ENCODE results near the gene NCF4. TPM values are rescaled to one million over a fixed set of nuclear protein-coding genes. Genes with fewer than 3 reads are reported as not detected.

The NCF4 gene
- total RNA-seq, 2 experiments from 2014 or later = 59.9 to 60.1 TPM

- Mint-ChIP-seq H3K4me1 (peaks cover 37% of the 10 kb centered on the region), H3K27me3 (no peaks in the 10 kb centered on the region), H3K27ac (peak overlapping the region; percentile 90), H3K4me3 (peak overlapping the region; percentile 14), H3K9me3 (no peaks in the 10 kb centered on the region), H3K36me3 (ENCODE audit: low read depth) (peaks cover 90% of the 10 kb centered on the region)
- POLR2A ChIA-PET = interaction anchor here (0.7 to 1.8 kb wide), 9 partner anchors 8 to 104 kb away, joined by 3 to 29 read pairs (median 4); partner anchors contain the start of gene NCF4
- CTCF ChIA-PET = interaction anchor here (0.5 to 2.1 kb wide), 10 partner anchors 8 to 104 kb away, joined by 3 to 28 read pairs (median 4); partner anchors contain the start of genes IFT27 and NCF4
- peak; percentile 61 for DNase-seq
Observed at GRCh38 chr22:36873614-36874308, 13.0 kb downstream of the NCF4 start.

- ChIA-PET POLR2A (interaction anchor here (1.0 to 1.8 kb wide), 8 partner anchors 8 to 103 kb away, joined by 3 to 29 read pairs (median 4); partner anchors contain the start of gene NCF4), CTCF (interaction anchor here (0.5 to 2.1 kb wide), 10 partner anchors 7 to 103 kb away, joined by 3 to 28 read pairs (median 4); partner anchors contain the start of genes IFT27 and NCF4)
- Mint-ChIP-seq H3K27me3 (no peaks in the 10 kb centered on the region), H3K27ac (peak overlapping the region; percentile 90), H3K36me3 (ENCODE audit: low read depth) (peaks cover 92% of the 10 kb centered on the region), H3K4me1 (peaks cover 37% of the 10 kb centered on the region), H3K4me3 (peak overlapping the region; percentile 14), H3K9me3 (peaks cover 5% of the 10 kb centered on the region)
- no peak for DNase-seq
Observed at GRCh38 chr22:36874309-36874696, 13.5 kb downstream of the NCF4 start.

GRCh38 chr22:36874736-36875135, 13.9 kb downstream of the NCF4 start:
- ChIA-PET POLR2A (interaction anchor here (1.4 to 1.8 kb wide), 4 partner anchors 9 to 27 kb away, joined by 4 to 29 read pairs (median 4); partner anchors contain the start of gene NCF4), CTCF (interaction anchor here (1.5 to 2.1 kb wide), 4 partner anchors 14 to 103 kb away, joined by 3 to 28 read pairs (median 13); partner anchors contain the start of genes IFT27 and NCF4)
- DNase-seq = no peak
- Mint-ChIP-seq H3K36me3 (ENCODE audit: low read depth) (peaks cover 93% of the 10 kb centered on the region), H3K27me3 (no peaks in the 10 kb centered on the region), H3K27ac (peak overlapping the region; percentile 90), H3K4me1 (peaks cover 37% of the 10 kb centered on the region), H3K9me3 (peaks cover 9% of the 10 kb centered on the region), H3K4me3 (no peak overlapping the region)

- ChIA-PET POLR2A (interaction anchor here (1.6 kb wide), 1 partner anchor 10 kb away, joined by 4 read pairs; no protein-coding TSS in a partner anchor), CTCF (no interaction called here)
- peaks cover 35% of the 10 kb centered on the region for H3K4me1 Mint-ChIP-seq
- no peaks in the 10 kb centered on the region for H3K27me3 Mint-ChIP-seq
- DNase-seq = no peak
- H3K27ac Mint-ChIP-seq = peak overlapping the region; percentile 27
- H3K36me3 Mint-ChIP-seq (ENCODE audit: low read depth) = peaks cover 96% of the 10 kb centered on the region
- peaks cover 19% of the 10 kb centered on the region for H3K9me3 Mint-ChIP-seq
- H3K4me3 Mint-ChIP-seq = no peak overlapping the region
Observed at GRCh38 chr22:36875741-36876140, 14.9 kb downstream of the NCF4 start.

GRCh38 chr22:36879775-36880174, 19.0 kb downstream of the NCF4 start:
- Mint-ChIP-seq H3K4me1 (peaks cover 12% of the 10 kb centered on the region), H3K36me3 (ENCODE audit: low read depth) (peaks cover 84% of the 10 kb centered on the region), H3K4me3 (no peak overlapping the region), H3K27ac (no peak overlapping the region), H3K27me3 (no peaks in the 10 kb centered on the region), H3K9me3 (peaks cover 46% of the 10 kb centered on the region)
- ChIA-PET CTCF (no interaction called here), POLR2A (interaction anchor here (2.3 kb wide), 1 partner anchor 18 kb away, joined by 7 read pairs; the partner anchor contains the start of gene NCF4)
- DNase-seq = no peak

GRCh38 chr22:36881504-36882245, 20.9 kb downstream of the NCF4 start:
- no peak overlapping the region for H3K4me3 Mint-ChIP-seq
- peak overlapping the region; percentile 12 for H3K27ac Mint-ChIP-seq
- ChIA-PET CTCF (interaction anchor here (0.6 to 1.0 kb wide), 3 partner anchors 8 to 40 kb away, joined by 3 to 4 read pairs (median 3); partner anchors contain the start of gene NCF4), POLR2A (interaction anchor here (0.9 to 2.4 kb wide), 4 partner anchors 8 to 21 kb away, joined by 3 to 8 read pairs (median 4); partner anchors contain the start of gene NCF4)
- DNase-seq = no peak
- H3K9me3 Mint-ChIP-seq = peaks cover 54% of the 10 kb centered on the region
- peaks cover 13% of the 10 kb centered on the region for H3K4me1 Mint-ChIP-seq
- peaks cover 65% of the 10 kb centered on the region for H3K36me3 Mint-ChIP-seq (ENCODE audit: low read depth)
- H3K27me3 Mint-ChIP-seq = no peaks in the 10 kb centered on the region

GRCh38 chr22:36884349-36885158, 23.7 kb downstream of the NCF4 start:
- Mint-ChIP-seq H3K4me3 (no peak overlapping the region), H3K36me3 (ENCODE audit: low read depth) (peaks cover 43% of the 10 kb centered on the region), H3K4me1 (peaks cover 22% of the 10 kb centered on the region), H3K9me3 (peaks cover 49% of the 10 kb centered on the region), H3K27ac (no peak overlapping the region), H3K27me3 (peaks cover 2% of the 10 kb centered on the region)
- DNase-seq = no peak
- CTCF ChIA-PET = interaction anchor here (1.0 to 1.3 kb wide), 2 partner anchors 11 to 23 kb away, joined by 4 read pairs; partner anchors contain the start of gene NCF4
- POLR2A ChIA-PET = interaction anchor here (0.7 to 1.7 kb wide), 3 partner anchors 10 to 108 kb away, joined by 3 to 4 read pairs (median 3); partner anchors contain the start of gene IFT27

GRCh38 chr22:36885474-36885873, 24.7 kb downstream of the NCF4 start:
- H3K27me3 Mint-ChIP-seq = peaks cover 2% of the 10 kb centered on the region
- POLR2A ChIA-PET = interaction anchor here (1.0 to 2.3 kb wide), 2 partner anchors 15 to 24 kb away, joined by 3 to 11 read pairs; partner anchors contain the start of gene NCF4
- H3K36me3 Mint-ChIP-seq (ENCODE audit: low read depth) = peaks cover 33% of the 10 kb centered on the region
- peaks cover 40% of the 10 kb centered on the region for H3K9me3 Mint-ChIP-seq
- H3K4me1 Mint-ChIP-seq = peaks cover 22% of the 10 kb centered on the region
- CTCF ChIA-PET = no interaction called here
- DNase-seq = no peak
- H3K4me3 Mint-ChIP-seq = no peak overlapping the region
- no peak overlapping the region for H3K27ac Mint-ChIP-seq

GRCh38 chr22:36886016-36886415, 25.2 kb downstream of the NCF4 start:
- Mint-ChIP-seq H3K9me3 (peaks cover 36% of the 10 kb centered on the region), H3K36me3 (ENCODE audit: low read depth) (peaks cover 28% of the 10 kb centered on the region), H3K27ac (no peak overlapping the region), H3K4me3 (no peak overlapping the region), H3K27me3 (peaks cover 2% of the 10 kb centered on the region), H3K4me1 (peaks cover 22% of the 10 kb centered on the region)
- POLR2A ChIA-PET = interaction anchor here (1.0 to 2.3 kb wide), 3 partner anchors 12 to 25 kb away, joined by 3 to 11 read pairs (median 4); partner anchors contain the start of gene NCF4
- DNase-seq = no peak
- CTCF ChIA-PET = interaction anchor here (0.6 to 1.4 kb wide), 3 partner anchors 25 to 706 kb away, joined by 3 to 4 read pairs (median 3); partner anchors contain the start of gene NCF4

- Mint-ChIP-seq H3K4me1 (peaks cover 17% of the 10 kb centered on the region), H3K9me3 (peaks cover 27% of the 10 kb centered on the region), H3K36me3 (ENCODE audit: low read depth) (peaks cover 18% of the 10 kb centered on the region), H3K27ac (peak overlapping the region; percentile 64), H3K27me3 (peaks cover 2% of the 10 kb centered on the region), H3K4me3 (no peak overlapping the region)
- ChIA-PET POLR2A (interaction anchor here (0.6 to 2.3 kb wide), 3 partner anchors 14 to 55 kb away, joined by 3 to 11 read pairs (median 4); partner anchors contain the start of gene NCF4), CTCF (interaction anchor here (1.3 to 1.8 kb wide), 3 partner anchors 26 to 90 kb away, joined by 3 to 11 read pairs (median 4); partner anchors contain the start of gene NCF4)
- no peak for DNase-seq
Observed at GRCh38 chr22:36887162-36887561, 26.4 kb downstream of the NCF4 start.

GRCh38 chr22:36891646-36892045, 30.8 kb downstream of the NCF4 start:
- CTCF ChIA-PET = interaction anchor here (0.9 to 1.0 kb wide), 3 partner anchors 18 to 86 kb away, joined by 3 to 5 read pairs (median 3); no protein-coding TSS in a partner anchor
- peaks cover 2% of the 10 kb centered on the region for H3K27me3 Mint-ChIP-seq
- no peak overlapping the region for H3K27ac Mint-ChIP-seq

More at GRCh38 chr22:36891646-36892045, 30.8 kb downstream of the NCF4 start:
- POLR2A ChIA-PET = interaction anchor here (1.2 to 1.6 kb wide), 2 partner anchors 9 to 18 kb away, joined by 3 read pairs; no protein-coding TSS in a partner anchor
- DNase-seq = no peak
- Mint-ChIP-seq H3K4me1 (peaks cover 16% of the 10 kb centered on the region), H3K9me3 (peaks cover 2% of the 10 kb centered on the region), H3K36me3 (ENCODE audit: low read depth) (peaks cover 17% of the 10 kb centered on the region), H3K4me3 (no peak overlapping the region)

Measured in activated CD4-positive, alpha-beta memory T cell treated with anti-CD3 and anti-CD28 coated beads, Interleukin-2, amount 10 ng/mL, durations not matched to agents 7 days and 5 days (primary cell).